NT2/D1 (cell line): ENCODE data around the gene MGLL.

Experiments used
- SUZ12 ChIP-seq: IDR thresholded peaks from 2 replicates; pipeline ENCODE4 v1.6.1; 2011; ENCODE audit not compliant: insufficient read length, insufficient read depth; ENCODE audit errors: extremely low read depth
- YY1 ChIP-seq: IDR thresholded peaks from 2 replicates; pipeline ENCODE4 v1.6.1; 2011; ENCODE audit not compliant: insufficient read length, insufficient read depth
- ZNF274 ChIP-seq: IDR thresholded peaks from 2 replicates; pipeline ENCODE4 v1.6.1; 2011; ENCODE audit warnings: mild to moderate bottlenecking, low read depth, low read length

DNA sequence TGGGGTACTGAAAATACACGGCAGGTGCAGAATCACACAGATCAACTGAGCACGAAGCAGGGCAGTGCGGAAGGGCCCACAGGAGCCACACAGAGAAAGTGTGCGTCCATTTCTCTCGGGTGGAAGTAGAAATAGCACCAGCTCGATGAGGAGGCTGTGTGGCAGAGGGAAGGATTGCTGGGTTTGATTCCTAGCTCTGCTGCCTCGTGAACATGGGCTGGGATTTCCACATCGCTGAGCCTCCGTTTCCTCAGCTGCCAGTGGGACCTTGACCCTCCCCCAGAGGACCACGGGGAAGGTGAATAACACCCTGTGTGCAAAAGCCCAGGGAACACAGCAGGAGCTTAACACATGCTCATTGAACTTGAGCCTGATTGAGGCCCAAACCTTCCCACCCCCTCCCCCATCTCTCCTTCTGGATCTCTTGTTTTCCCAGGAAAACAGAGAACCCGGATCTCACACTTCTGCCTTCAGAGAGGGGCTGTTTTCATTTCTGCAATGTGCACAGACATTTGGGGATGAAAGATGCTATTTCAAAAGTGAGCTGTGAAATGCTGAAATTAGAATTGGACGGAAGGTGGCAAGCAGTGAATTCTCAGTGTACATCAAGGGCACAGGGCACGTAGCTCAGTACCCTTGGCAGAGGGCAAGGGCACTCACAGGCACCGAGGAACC is 111.2 kb downstream of the MGLL start:
- TF ChIP-seq YY1 (no peak), ZNF274 (no peak), SUZ12 (no peak)
